ELF-1 (cell line): Measurements from ENCODE around the gene DPF3.
A peak's percentile ranks its signal among the peaks of the same experiment; 100 is the strongest.

Experiments used
- DNase-seq: peaks from one replicate; pipeline ENCODE4 v3.0.0-alpha.2; 2016; ENCODE audit warnings: low read depth, low spot score

The DPF3 gene

DNA sequence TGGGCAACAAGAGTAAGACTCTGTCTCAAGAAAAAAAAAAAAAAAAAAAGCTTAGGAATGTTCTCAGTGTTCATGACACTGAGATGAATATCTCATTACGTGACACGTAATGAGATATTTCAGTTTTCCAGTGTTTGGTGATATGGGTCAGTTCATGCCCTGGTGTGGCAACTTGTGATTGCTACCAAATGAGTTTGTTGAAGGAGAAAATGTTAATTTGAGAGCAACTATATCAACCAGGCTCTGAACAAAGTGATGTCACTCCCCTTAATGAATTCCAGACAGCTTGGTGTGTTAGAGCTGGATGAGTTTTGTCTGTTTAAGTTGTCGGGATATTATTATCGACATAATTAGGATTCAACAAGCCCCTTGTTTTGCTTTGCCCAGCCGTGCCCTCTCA, 211.7 kb downstream of the DPF3 start:
- DNase-seq = no peak

DNA sequence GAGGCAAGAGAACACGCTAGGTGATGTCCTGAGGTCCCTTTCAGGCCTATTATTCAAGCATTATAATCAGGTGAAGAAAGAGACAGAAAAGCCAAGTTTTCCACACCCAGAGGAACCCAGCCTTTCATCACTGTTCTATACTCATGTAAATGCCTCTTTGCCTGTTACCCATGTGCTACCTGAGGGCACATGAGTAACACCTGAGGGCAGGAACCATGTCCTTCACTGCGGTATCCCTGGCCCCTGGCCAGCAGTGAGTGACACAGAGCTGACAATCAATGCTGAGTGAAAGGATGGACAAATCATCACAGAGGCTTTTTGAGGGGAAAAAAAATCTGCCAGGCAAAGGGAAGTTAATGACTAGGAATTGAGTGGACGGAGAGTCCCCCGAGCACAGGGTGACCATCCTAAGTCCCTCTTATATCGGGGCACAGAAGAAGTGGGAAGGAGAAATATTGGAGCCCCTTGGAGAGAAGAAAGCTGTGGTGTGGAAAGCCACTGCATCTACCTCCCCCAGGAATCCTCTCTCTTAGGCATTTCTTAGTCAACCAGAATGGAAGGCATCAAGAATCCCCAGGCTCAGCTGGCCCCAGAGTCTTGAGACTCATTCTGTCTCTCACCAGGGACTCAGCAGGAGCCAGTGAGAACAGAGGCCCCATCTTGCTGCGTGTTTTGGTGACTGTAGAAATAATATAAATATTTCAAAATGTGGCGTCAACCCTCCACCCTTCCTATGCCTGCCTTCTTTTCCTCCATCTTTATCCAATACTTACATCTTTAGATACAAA, 212.9 kb downstream of the DPF3 start:
- no peak for DNase-seq

DNA sequence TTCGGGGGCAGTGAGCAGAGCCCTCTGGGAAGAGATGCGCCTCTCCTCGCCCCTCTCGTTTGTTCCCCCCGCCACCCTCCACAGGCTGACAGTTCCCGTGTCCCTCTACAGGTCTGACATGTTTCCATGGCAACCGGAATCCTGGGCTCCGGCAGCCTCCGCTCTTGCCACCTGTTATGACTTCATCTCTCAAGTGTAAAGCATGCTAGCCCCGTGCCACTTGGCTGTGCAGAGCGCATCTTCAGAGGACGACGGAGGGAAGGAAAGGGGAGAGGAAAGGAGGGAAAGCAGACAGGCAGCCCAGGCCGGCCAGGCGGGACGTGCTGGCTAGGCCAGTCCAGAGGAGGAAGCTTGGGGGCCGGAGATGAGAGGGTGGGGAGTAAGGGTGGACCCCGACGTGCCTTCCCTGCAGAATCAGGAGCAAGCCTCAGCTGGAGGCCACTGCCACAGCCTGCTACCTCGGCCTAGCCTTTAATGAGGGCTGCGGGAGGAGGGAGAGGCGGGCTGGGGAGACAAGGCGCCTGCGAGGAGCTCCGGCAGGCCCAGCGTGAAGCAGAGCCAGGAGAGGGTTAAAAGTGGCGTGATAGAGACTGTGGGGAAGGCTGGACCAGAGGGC, 214.3 kb downstream of the DPF3 start:
- DNase-seq = no peak

- DNase-seq = no peak
These were observed 214.8 kb downstream of the DPF3 start for GRCh38 chr14:72679141-72679535.

DNA sequence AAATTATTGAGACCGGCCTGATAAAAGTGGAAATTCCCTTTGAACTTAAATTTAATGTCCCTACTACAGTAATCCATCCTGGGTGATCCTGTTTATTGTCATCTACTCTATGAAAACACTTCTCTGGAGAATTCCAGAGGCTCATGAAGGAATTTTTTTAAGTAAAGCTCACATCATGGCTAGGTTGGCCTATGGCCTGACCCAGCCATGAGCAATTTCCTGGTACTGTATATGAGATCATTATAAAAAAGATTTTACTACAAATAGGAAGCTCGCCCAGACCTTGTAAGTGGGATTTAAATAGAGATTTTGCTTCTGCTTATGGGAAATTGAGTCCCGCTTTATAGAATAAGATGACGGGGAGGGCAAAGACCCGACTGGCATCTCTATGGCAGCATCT, 215.5 kb downstream of the DPF3 start:
- no peak for DNase-seq

DNA sequence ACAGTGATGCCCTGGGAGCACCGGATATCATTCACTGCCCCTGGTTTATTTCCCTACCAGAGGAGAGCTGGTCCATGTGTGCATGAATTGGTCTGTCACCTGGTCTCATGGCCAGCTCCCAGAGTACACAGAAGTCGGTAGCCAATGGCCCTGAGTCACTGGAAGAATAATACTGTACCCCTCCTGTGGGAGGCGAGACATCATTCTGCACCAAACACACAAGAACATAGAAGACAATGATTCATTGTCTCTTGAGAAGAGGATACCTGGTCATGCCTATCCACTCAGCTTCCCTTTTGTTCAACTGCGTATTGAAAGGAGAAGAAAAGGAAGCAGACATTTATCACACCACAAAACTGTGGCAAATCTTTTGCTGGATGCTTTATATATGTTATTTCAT, 216.2 kb downstream of the DPF3 start:
- DNase-seq = no peak

GRCh38 chr14:72675126-72675525, 218.8 kb downstream of the DPF3 start:
- DNase-seq = no peak

GRCh38 chr14:72673179-72673578, 220.7 kb downstream of the DPF3 start:
- DNase-seq = no peak

GRCh38 chr14:72666610-72667009, 227.3 kb downstream of the DPF3 start:
- DNase-seq = no peak

DNA sequence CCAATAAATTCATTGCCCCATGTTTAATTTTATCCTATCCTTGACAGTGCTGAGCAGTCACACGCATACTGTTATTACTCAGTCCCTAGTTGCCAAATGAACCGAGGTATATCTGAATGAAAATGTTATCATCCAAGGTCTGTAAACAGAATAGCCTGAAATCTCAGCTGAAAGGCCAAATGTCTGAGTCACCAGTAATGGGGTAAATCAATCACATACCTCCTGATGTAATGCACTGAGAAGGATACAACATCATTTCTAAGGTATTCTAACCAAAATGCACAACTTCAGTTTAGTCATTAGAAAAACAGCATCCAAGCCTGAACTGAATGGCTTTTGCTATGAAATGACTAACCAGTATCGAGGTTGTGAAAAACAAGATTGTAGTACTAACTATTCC, 228.6 kb downstream of the DPF3 start:
- no peak for DNase-seq

DNA sequence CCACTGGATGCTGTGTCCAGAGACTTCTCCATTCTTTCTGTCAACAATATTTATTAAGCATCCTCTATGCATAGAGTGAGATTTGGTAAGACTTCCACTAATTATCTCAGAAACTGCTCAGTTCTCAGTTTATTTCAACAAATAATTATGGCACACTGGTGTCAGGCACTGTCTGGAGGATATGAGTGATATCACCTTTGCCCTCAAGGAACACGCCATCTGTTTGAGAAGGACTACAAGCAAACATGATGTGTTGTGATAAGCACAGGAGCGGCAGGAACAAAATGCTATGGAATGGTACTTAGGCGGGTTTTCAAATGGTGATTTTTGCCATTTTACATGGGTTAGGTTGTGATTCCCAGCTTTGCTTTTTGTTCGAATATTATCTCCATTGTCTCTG, 229.2 kb downstream of the DPF3 start:
- DNase-seq = no peak

- DNase-seq = no peak
These were observed 229.8 kb downstream of the DPF3 start for GRCh38 chr14:72663956-72664650.

DNA sequence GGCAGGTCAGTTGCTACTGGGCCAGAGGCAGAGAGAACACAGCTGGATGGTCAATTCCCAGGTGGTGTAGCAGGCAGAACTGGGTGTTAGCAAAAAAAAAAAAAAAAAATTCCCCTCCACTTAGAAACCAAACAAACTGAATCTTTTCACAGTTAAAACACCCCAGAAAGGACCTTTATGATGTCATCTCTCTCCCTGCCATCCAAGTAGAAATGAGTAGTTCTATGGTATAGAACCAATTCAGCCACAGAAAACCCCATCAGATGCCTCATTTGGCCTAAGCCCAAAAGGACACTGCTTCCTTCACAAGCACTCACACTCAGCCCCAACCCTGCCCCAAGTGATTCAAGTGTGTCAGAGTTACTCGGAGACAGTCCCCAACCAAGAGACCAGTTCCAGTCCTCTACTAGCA, 230.8 kb downstream of the DPF3 start:
- no peak for DNase-seq

DNA sequence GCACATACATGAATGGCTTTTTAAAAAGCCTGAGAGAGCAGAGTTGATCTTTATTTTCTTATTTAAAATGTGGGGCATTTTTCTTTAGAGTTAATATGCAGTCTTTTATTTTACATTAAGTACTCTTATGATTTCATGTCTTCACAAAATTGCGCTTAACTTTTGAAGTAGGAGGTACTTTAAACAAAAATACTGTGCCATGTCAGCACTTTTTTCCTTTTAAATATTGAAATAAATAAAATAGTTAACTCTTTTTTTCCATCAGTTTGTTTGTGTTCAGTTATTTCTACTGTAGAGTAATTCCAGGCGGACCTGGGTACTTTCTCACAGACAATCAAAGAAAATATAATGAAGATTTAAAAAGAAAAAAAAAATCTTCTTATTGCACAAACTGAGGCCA, 231.7 kb downstream of the DPF3 start:
- no peak for DNase-seq

DNA sequence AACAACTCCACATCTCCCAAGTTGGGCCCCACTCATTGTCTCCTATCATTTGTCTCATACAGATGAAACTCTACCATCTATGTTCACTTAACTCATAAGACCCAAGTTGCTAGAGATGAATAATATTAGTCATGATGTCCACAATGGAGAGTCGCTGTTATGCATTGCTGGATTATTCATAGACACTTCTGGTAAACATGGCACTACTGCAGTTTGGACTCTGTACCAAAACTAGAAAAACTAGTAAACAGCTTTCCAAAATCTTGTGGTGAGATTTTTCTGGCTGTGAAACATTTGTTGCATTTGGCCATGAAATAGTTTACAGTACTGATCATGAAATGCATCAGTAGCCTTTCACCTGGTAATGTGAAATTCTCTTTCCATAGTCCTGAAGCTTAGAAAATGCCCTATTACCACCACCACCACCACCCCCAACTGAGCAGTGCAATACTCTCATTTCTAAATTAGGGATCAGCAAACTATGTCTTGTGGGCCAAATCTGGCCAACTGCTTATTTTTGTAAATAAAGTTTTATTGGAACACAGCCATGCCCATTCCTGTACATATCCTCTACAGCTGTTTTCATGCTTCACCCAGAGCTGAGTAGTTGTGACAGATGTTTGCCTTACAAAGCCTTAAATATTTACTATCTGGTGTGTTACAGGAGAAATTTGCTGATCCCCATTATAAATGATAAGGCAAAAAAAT, 236.5 kb downstream of the DPF3 start:
- no peak for DNase-seq

- no peak for DNase-seq
These were observed 240.9 kb downstream of the DPF3 start for GRCh38 chr14:72653026-72653425.

GRCh38 chr14:72652179-72652578, 241.7 kb downstream of the DPF3 start:
- no peak for DNase-seq

DNA sequence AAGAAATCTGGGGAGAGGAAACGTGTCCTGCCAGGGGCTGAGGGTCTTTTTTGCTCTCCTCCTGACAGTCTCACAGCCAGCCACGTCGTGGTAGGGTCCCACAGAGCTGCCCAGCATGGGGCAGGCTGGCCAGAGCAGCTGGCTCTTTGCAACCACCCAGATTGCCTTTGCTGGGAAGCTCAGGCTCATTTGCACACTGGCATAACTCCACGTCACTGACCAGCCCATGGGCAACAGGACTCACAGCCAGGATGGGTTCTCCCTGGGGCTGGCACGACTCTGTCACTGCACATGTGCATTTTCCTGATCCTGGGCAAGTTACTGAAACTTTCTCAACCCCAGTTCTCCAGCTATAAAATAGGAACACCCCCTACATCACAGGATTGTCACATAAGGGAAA, 242.2 kb downstream of the DPF3 start:
- DNase-seq = no peak

DNA sequence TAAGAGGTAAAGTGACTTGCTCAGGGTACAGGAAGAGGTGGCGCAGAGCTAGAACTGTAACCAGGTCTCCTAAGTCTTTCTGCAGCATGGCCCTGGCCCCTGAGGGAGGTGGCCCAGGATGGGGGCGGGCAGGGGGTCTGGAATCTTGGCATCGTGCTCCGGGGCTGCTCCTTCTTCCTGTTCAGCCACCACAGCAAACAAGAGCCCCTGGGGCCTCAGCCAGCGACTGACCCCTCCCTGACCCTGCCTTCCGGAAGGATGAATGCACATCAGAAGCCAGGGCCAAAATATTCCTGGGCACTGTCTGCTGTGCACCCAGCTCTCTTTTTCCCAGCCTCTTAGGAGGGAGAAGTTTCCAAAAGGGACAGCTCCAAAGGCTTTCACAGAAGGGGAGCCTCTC, 242.8 kb downstream of the DPF3 start:
- peak; percentile 61 for DNase-seq

GRCh38 chr14:72649603-72650227, 244.2 kb downstream of the DPF3 start:
- DNase-seq = no peak

GRCh38 chr14:72647782-72648181, 246.1 kb downstream of the DPF3 start:
- no peak for DNase-seq
